Measurements from ENCODE around the gene JAK2.

The JAK2 gene

GRCh38 chr9:4959031-4959430 is 26.0 kb upstream of the JAK2 start (continued):
- no peak for TF ChIP-seq TCF4 (CRISPR knock-in tag; IDR thresholded peaks at IDR 0.05; ENCODE audit: borderline replicate concordance)
- TF ChIP-seq OSR1 (CRISPR knock-in tag; IDR thresholded peaks at IDR 0.05) = no peak

- no peak for TF ChIP-seq TOX (CRISPR knock-in tag; IDR thresholded peaks at IDR 0.05; ENCODE audit: borderline replicate concordance)
- TF ChIP-seq ESRRG (CRISPR knock-in tag; IDR thresholded peaks at IDR 0.05) = no peak
- peak; percentile 81 for TF ChIP-seq ISL1 (CRISPR knock-in tag; IDR thresholded peaks at IDR 0.05)
- peak; percentile 53; the same call in 2 of the 3 replicates for ATAC-seq
Measured at GRCh38 chr9:4962085-4962484, 23.0 kb upstream of the JAK2 start.

GRCh38 chr9:4964540-4964939 is 20.5 kb upstream of the JAK2 start:
- TF ChIP-seq GLIS3 (CRISPR knock-in tag; IDR thresholded peaks at IDR 0.05) (no peak), POU6F1 (CRISPR knock-in tag; IDR thresholded peaks at IDR 0.05; ENCODE audit: borderline replicate concordance, low read depth) (no peak), CREB5 (CRISPR knock-in tag; IDR thresholded peaks at IDR 0.05; ENCODE audit: low read depth) (no peak), ZFP3 (CRISPR knock-in tag; IDR thresholded peaks at IDR 0.05) (no peak), TSHZ2 (CRISPR knock-in tag; IDR thresholded peaks at IDR 0.05) (no peak), OSR1 (CRISPR knock-in tag; IDR thresholded peaks at IDR 0.05) (no peak), PATZ1 (CRISPR knock-in tag; IDR thresholded peaks at IDR 0.05; ENCODE audit: borderline replicate concordance) (no peak), ZNF70 (CRISPR knock-in tag; IDR thresholded peaks at IDR 0.05) (no peak), ZNF565 (CRISPR knock-in tag; conservative IDR thresholded peaks at IDR 0.05; ENCODE audit: low read depth) (no peak), PPARA (CRISPR knock-in tag; IDR thresholded peaks at IDR 0.05; ENCODE audit: borderline replicate concordance) (no peak), TOX (CRISPR knock-in tag; IDR thresholded peaks at IDR 0.05; ENCODE audit: borderline replicate concordance) (no peak), ARNTL (CRISPR knock-in tag; IDR thresholded peaks at IDR 0.05; ENCODE audit: borderline replicate concordance, low read depth) (no peak), BACH2 (CRISPR knock-in tag; IDR thresholded peaks at IDR 0.05; ENCODE audit: borderline replicate concordance) (no peak), RARB (CRISPR knock-in tag; IDR thresholded peaks at IDR 0.05) (no peak), TCF4 (CRISPR knock-in tag; IDR thresholded peaks at IDR 0.05; ENCODE audit: borderline replicate concordance) (no peak), ZFP30 (CRISPR knock-in tag; IDR thresholded peaks at IDR 0.05) (no peak), ISL1 (CRISPR knock-in tag; IDR thresholded peaks at IDR 0.05) (no peak)
- no peak for ATAC-seq

GRCh38 chr9:4965174-4965821 is 19.8 kb upstream of the JAK2 start:
- TF ChIP-seq ZNF565 (CRISPR knock-in tag; conservative IDR thresholded peaks at IDR 0.05; ENCODE audit: low read depth) (no peak), TOX (CRISPR knock-in tag; IDR thresholded peaks at IDR 0.05; ENCODE audit: borderline replicate concordance) (no peak), TCF4 (CRISPR knock-in tag; IDR thresholded peaks at IDR 0.05; ENCODE audit: borderline replicate concordance) (no peak), ZC3H10 (CRISPR knock-in tag; IDR thresholded peaks at IDR 0.05) (no peak), ISL1 (CRISPR knock-in tag; IDR thresholded peaks at IDR 0.05) (no peak), RARB (CRISPR knock-in tag; IDR thresholded peaks at IDR 0.05) (no peak), CREB5 (CRISPR knock-in tag; IDR thresholded peaks at IDR 0.05; ENCODE audit: low read depth) (no peak), ZFP30 (CRISPR knock-in tag; IDR thresholded peaks at IDR 0.05) (no peak), POU6F1 (CRISPR knock-in tag; IDR thresholded peaks at IDR 0.05; ENCODE audit: borderline replicate concordance, low read depth) (no peak), OSR1 (CRISPR knock-in tag; IDR thresholded peaks at IDR 0.05) (no peak), BACH2 (CRISPR knock-in tag; IDR thresholded peaks at IDR 0.05; ENCODE audit: borderline replicate concordance) (no peak), PATZ1 (CRISPR knock-in tag; IDR thresholded peaks at IDR 0.05; ENCODE audit: borderline replicate concordance) (no peak), ZNF70 (CRISPR knock-in tag; IDR thresholded peaks at IDR 0.05) (no peak)
- no peak for ATAC-seq
